IMR-90 (cell line): ENCODE results near the gene NATD1.

Experiments
- CTCF ChIP-seq: conservative IDR thresholded peaks from 2 replicates; pipeline ENCODE4 v1.5.1; 2012; ENCODE audit warnings: mild to moderate bottlenecking, low read depth, low read length, improper control_type of control experiment
- POLR2A ChIP-seq: IDR thresholded peaks from 2 replicates; pipeline ENCODE4 v1.6.1; 2012; ENCODE audit warnings: mild to moderate bottlenecking, low read depth, low read length
- RAD21 ChIP-seq: IDR thresholded peaks from 2 replicates; pipeline ENCODE4 v1.6.1; 2012; ENCODE audit warnings: low read length, improper control_type of control experiment
- RCOR1 ChIP-seq: IDR thresholded peaks from 2 replicates; pipeline ENCODE4 v1.6.1; 2012; ENCODE audit warnings: mild to moderate bottlenecking, low read length, improper control_type of control experiment; ENCODE audit not compliant: insufficient replicate concordance
- RFX5 ChIP-seq: IDR thresholded peaks from 2 replicates; pipeline ENCODE4 v1.8.0; 2012; ENCODE audit warnings: low read depth, mild to moderate bottlenecking, low read length, moderate library complexity
- SMC3 ChIP-seq: fragments of 150-350 bp; IDR thresholded peaks from 2 replicates; pipeline ENCODE4 v1.6.1; 2016; ENCODE audit warnings: low read depth, mild to moderate bottlenecking, antibody characterized with exemption, low read length, moderate library complexity
- USF2 ChIP-seq: fragments of 150-350 bp; IDR thresholded peaks from 2 replicates; pipeline ENCODE4 v1.6.1; 2017; ENCODE audit warnings: mild to moderate bottlenecking, antibody characterized with exemption, low read length, low read depth

GRCh38 chr17:21240369-21241055, 12.7 kb downstream of the NATD1 start:
- no peak for TF ChIP-seq RCOR1
- TF ChIP-seq POLR2A, result no peak
- TF ChIP-seq RFX5, result no peak
- TF ChIP-seq SMC3, result no peak
- TF ChIP-seq CTCF, result no peak
- no peak for TF ChIP-seq USF2
- TF ChIP-seq RAD21, result no peak
